Measurements from ENCODE around the gene LAMTOR5. TPM values are rescaled to one million over a fixed set of nuclear protein-coding genes. Genes with fewer than 3 reads are reported as not detected.

Gene LAMTOR5
- total and polyA plus RNA-seq, 2 of the 13 experiments (the other 11 are each of a cell fraction or from before 2014, with no cell fraction given) = 96.7 to 400 TPM

GRCh38 chr1:110407260-110408210 lies at the start of gene LAMTOR5 (continued):
- TF ChIP-seq RERE (CRISPR knock-in tag; IDR thresholded peaks at IDR 0.05; ENCODE audit: low read depth) (no peak), GATAD1 (CRISPR knock-in tag; IDR thresholded peaks at IDR 0.05) (peak; percentile 97), CC2D1A (CRISPR knock-in tag; IDR thresholded peaks at IDR 0.05) (0 out of 2 replicates have a peak, but pooled peaks have one; percentile 36), ZNF326 (CRISPR knock-in tag; IDR thresholded peaks at IDR 0.05; ENCODE audit: borderline replicate concordance) (no peak), ZNF790 (CRISPR knock-in tag; IDR thresholded peaks at IDR 0.05; ENCODE audit: borderline replicate concordance) (no peak; the same call in 1 of the 2 replicates), ZNF704 (CRISPR knock-in tag; IDR thresholded peaks at IDR 0.05; ENCODE audit: borderline replicate concordance) (peak; percentile 97), ZNF318 (CRISPR knock-in tag; IDR thresholded peaks at IDR 0.05) (peak; percentile 59; the same call in 1 of the 2 replicates)
- TF ChIP-seq, protein P1, sequence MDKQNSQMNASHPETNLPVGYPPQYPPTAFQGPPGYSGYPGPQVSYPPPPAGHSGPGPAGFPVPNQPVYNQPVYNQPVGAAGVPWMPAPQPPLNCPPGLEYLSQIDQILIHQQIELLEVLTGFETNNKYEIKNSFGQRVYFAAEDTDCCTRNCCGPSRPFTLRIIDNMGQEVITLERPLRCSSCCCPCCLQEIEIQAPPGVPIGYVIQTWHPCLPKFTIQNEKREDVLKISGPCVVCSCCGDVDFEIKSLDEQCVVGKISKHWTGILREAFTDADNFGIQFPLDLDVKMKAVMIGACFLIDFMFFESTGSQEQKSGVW (CRISPR knock-in tag; IDR thresholded peaks at IDR 0.05; ENCODE audit: borderline replicate concordance) = no peak
- TF ChIP-seq, protein P2, sequence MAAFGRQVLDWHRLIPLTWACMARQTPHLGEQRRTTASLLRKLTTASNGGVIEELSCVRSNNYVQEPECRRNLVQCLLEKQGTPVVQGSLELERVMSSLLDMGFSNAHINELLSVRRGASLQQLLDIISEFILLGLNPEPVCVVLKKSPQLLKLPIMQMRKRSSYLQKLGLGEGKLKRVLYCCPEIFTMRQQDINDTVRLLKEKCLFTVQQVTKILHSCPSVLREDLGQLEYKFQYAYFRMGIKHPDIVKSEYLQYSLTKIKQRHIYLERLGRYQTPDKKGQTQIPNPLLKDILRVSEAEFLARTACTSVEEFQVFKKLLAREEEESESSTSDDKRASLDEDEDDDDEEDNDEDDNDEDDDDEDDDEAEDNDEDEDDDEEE (CRISPR knock-in tag; IDR thresholded peaks at IDR 0.05) = peak; percentile 86; the same call in 1 of the 2 replicates

All from HepG2 (cell line).